Right forelimb (tissue), 1 donor: ENCODE data around the gene COL26A1.
"Not testable (repeated sequence)": the region's sequence is repeated elsewhere in the genome, so short reads cannot be mapped to it uniquely, and the experiment has no call there.

ENCODE experiments used
- DNase-seq: peaks from one replicate; pipeline ENCODE4 v3.0.0-alpha.2; 2018

The COL26A1 gene

DNA sequence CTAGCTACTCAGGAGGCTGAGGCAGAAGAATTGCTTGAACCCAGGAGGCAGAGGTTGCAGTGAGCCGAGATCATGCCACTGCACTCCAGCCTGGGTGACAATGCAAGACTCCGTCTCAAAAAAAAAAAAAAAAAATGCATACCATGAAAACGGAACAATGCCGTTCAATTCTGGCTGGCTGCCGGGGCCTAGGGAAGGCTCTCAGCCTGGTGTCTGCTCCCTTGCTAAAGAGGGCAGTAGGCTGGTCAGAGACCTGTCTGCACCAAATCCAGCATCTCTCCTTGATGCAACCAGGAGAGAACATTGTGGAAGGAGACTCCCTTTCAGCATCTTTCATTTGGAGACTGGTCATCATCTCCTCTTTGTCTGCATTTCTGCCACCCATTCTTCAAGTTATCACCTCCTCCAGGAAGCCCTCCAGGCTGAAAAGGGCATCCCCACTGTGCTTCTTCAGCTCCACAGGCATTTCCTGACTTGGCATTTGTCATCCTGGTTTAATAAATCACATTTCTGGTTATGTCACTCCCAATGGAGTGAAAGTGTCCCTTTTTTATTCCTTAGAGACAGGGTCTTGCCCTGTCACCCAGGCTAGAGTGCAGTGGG is 241.8 kb downstream of the COL26A1 start:
- DNase-seq = no peak

DNA sequence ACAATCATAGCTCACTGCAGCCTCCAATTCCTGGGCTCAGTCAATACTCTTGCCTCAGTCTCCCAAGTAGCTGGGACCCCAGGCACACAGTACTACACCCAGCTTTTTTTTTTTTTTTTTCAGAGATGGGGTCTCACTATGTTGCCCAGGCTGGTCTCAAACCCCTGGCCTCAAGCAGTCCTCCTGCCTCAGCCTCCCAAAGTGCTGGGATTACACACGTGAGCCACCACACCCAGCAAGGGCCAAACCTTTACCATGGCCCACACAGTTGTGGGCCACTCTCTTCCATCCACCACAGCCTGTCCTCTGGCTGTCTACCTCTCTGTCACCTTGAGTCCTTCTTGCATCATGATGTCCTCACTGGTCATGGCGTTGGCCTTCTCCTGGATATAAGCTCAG is 242.3 kb downstream of the COL26A1 start:
- not testable (repeated sequence) for DNase-seq

DNA sequence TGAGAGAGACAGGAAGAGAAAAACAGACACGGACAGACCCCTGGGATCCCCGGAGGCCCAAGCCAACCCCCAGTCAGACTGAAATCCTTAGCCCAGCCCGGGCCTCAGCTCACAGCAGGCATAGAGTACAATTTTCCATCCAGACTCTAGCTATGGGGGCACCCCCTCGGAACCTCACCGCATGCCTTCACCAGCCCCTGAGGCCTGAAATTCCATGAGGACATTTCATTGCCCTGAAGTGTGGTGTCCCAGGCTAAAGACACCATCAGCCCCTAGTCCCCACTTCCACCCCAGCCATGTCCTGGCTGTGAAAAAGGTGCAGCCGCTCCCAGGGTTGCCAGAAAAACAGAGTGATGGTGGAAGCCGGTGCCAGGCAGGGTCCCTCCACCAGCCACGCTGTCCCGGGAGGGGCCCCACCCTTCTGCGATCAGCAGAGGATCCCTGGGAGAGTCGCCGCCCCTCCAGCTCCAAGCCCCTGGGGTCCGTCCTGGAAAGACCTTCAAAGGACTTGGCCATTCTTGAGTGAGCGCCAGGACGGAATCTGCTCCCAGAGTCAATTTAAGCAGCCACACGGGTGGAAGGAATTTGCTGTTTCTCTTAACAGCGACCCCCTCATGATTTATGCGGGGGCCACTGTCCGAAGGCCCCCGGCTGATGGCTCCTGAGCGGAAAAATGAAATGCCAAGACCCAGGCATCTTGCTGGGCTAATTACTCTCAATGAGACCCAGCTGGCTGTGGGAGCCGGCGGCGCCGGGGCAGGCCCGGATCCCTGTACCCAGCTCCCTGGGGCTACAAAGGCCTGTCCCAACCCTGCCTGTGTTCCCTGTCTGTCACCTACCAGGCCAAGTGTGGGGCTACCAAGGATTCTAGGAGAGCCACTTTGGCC is 243.2 kb downstream of the COL26A1 start:
- DNase-seq = no peak

DNA sequence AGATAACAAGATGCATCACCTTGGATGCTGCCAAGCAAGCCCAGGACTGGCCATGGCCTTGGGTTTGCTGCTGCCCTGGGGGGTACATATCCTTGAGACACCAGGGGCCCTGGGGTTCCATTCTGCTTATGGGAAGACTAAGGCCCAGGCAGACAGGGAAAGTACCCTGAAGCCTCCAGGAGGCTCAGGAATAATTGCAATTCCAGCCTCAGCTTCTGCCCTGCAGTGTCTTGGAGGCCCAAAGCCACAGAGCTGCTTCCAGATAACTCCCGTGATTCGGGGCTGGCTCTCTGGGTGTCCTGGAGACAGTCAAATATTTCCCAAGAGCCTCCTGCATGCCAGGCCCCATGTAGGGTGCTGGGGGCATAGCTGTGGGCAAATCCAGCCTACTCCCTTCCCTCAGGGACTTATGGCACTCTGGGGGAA is 243.8 kb downstream of the COL26A1 start:
- DNase-seq = no peak
